Activated CD8-positive, alpha-beta memory T cell treated with anti-CD3 and anti-CD28 coated beads, Interleukin-2, amount 10 ng/mL, durations not matched to agents 7 days and 5 days (primary cell): ENCODE measurements around the gene PHOSPHO2. TPM values are rescaled to one million over a fixed set of nuclear protein-coding genes. Genes with fewer than 3 reads are reported as not detected.

ENCODE experiments used
- ATAC-seq: fragments of 150-1000 bp; cut with Tn5 transposase; one replicate; pipeline ENCODE4 v1.10.0; 2021; ENCODE audit warnings: moderate library complexity
- CTCF ChIA-PET: fragments of 350-600 bp; sonication (Branson Sonifier 250); formaldehyde crosslinking; loops from one replicate; lab custom pipeline; 2021; ENCODE audit warnings: antibody characterized with exemption; lab: Charles Lee
- DNase-seq: peaks from one replicate; pipeline ENCODE4 v3.0.0-alpha.2; 2020
- H3K27ac Mint-ChIP-seq: one replicate; pipeline ENCODE4 v1.8.0; 2021; ENCODE audit warnings: mild to moderate bottlenecking, mixed read lengths
- H3K27me3 Mint-ChIP-seq: one replicate; pipeline ENCODE4 v1.8.0; 2021; ENCODE audit warnings: mixed read lengths
- H3K36me3 Mint-ChIP-seq: one replicate; pipeline ENCODE4 v1.8.0; 2021; ENCODE audit warnings: mild to moderate bottlenecking, mixed read lengths
- H3K4me1 Mint-ChIP-seq: one replicate; pipeline ENCODE4 v1.8.0; 2021; ENCODE audit warnings: mixed read lengths
- H3K4me3 Mint-ChIP-seq: one replicate; pipeline ENCODE4 v1.8.0; 2021; ENCODE audit warnings: mild to moderate bottlenecking, moderate library complexity, mixed read lengths
- H3K9me3 Mint-ChIP-seq: one replicate; pipeline ENCODE4 v1.8.0; 2022; ENCODE audit warnings: low read depth, mixed read lengths
- total RNA-seq, 2 experiments: library from RNA; stranded (reverse); gene quantifications; one replicate each; pipeline ENCODE4 v1.2.3, GENCODE V29; 2021

Gene PHOSPHO2
- total RNA-seq, 2 experiments from 2014 or later, result 4.1 to 5.9 TPM

DNA sequence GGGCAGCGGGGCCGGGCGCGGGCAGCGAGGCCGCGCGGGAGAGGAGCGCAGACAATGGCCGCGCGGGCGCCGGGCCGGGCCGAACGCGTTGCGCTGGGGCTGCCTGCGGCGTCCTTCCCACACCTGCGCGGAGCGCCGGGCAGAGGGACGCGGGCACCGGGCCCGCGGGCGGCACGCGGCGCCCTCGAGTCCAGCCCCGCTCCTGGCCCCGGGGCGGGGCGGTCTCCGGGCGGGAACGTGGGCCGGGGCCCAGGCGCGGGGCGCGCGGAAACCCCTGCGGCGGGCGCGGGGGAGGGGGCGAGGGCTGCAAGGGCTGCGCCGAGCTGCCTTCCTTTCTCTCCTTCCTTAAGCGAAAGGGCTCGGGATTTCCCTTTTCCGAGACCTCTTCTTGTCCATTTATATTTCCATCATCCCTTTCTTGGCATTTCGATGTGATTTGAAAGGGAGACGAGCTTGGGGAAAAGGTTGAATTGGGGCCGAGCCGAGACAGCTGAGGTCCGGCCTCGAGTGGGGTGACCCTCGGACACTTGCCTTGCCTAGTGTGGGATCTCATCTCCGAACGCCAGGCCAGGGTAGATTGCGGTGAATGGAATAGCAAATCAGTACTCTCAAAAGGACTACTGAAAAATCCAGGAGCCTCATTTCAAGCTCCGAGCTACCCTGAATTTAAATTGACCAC, 40.0 kb downstream of the PHOSPHO2 start:
- Mint-ChIP-seq H3K27me3 (peaks cover 12% of the 10 kb centered on the region), H3K27ac (no peak overlapping the region), H3K4me3 (peak overlapping the region; percentile 68), H3K36me3 (peaks cover 5% of the 10 kb centered on the region), H3K4me1 (peaks cover 34% of the 10 kb centered on the region), H3K9me3 (no peaks in the 10 kb centered on the region)
- CTCF ChIA-PET, result interaction anchor here (0.9 kb wide), 2 partner anchors 36 to 41 kb away, joined by 3 read pairs; no protein-coding TSS in a partner anchor
- ATAC-seq (peak; percentile 66), DNase-seq (peak; percentile 39)

DNA sequence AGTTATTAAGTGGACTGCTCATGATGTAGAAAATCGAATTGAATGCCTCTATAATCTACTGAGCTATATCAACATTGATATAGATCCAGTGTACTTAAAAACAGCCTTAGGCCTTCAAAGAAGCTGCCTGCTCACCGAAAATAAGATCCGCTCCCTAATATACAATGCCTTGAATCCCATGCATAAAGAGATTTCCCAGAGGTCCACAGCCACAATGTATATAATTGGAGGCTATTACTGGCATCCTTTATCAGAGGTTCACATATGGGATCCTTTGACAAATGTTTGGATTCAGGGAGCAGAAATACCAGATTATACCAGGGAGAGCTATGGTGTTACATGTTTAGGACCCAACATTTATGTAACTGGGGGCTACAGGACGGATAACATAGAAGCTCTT, 41.4 kb downstream of the PHOSPHO2 start:
- Mint-ChIP-seq H3K4me3 (peak overlapping the region; percentile 35), H3K27me3 (peaks cover 12% of the 10 kb centered on the region), H3K36me3 (peaks cover 9% of the 10 kb centered on the region), H3K9me3 (no peaks in the 10 kb centered on the region), H3K4me1 (peaks cover 36% of the 10 kb centered on the region), H3K27ac (no peak overlapping the region)
- DNase-seq, result no peak
- no peak for ATAC-seq
- CTCF ChIA-PET, result interaction anchor here (0.8 to 1.1 kb wide), 3 partner anchors 19 to 196 kb away, joined by 3 read pairs; no protein-coding TSS in a partner anchor

DNA sequence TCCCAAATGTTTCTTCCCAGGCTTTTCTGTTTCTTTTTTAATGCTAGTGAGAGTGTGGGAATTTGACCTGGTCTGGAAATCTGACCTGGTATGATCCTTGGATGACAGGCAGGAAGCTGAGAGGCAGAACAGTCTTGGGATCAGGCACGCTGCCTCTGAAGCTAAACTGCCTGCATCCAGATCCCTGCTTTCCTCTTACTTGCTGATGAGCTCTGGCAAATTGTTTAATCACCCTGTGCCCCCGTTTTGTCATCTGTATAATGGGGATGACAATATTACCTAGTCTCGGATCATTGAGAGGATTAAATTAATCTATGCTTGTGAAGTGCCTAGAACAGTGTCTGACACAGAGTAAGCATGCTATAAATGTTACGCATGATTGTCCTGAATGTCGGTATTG, 42.6 kb downstream of the PHOSPHO2 start:
- Mint-ChIP-seq H3K9me3 (no peaks in the 10 kb centered on the region), H3K36me3 (peaks cover 9% of the 10 kb centered on the region), H3K27me3 (peaks cover 12% of the 10 kb centered on the region), H3K4me1 (peaks cover 40% of the 10 kb centered on the region), H3K4me3 (no peak overlapping the region), H3K27ac (no peak overlapping the region)
- ATAC-seq (no peak), DNase-seq (no peak)
- CTCF ChIA-PET, result no interaction called here

DNA sequence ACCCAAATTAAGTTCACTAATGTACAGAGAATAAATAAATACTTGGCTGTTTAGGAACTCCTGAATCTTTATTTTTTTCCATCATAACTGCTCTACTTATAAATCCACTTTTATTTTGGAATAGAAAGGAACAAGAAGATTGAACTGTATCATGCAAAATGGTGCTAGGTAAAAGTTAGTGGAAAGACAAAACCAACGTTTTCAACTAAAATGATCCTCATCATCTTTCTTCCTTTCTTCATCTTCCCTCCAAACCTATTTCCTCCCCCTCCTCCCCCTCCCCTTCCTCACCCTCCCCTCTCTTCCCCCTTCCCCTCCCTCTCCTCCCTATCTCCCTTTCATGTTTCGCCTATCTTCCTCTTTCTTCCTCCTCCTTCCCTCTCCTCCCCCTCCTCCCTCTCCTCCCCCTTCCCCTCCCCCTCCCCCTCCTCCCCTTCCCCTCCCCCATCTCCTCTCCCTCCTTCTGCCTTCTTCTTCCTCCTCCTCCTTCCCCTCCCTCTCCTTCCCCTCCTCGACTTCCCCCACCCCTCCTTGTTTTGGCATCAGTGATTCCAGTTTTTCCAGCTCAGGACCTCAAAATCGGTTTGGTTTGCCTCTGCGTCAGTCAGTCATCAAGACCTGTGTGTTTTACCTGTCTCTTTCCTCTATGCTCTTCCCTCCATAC, 44.4 kb downstream of the PHOSPHO2 start:
- H3K36me3 Mint-ChIP-seq, result peaks cover 15% of the 10 kb centered on the region
- ATAC-seq (no peak), DNase-seq (no peak)
- H3K27me3 Mint-ChIP-seq, result no peaks in the 10 kb centered on the region
- H3K4me3 Mint-ChIP-seq, result no peak overlapping the region
- H3K9me3 Mint-ChIP-seq, result no peaks in the 10 kb centered on the region
- CTCF ChIA-PET, result no interaction called here
- no peak overlapping the region for H3K27ac Mint-ChIP-seq
- H3K4me1 Mint-ChIP-seq, result peaks cover 27% of the 10 kb centered on the region

DNA sequence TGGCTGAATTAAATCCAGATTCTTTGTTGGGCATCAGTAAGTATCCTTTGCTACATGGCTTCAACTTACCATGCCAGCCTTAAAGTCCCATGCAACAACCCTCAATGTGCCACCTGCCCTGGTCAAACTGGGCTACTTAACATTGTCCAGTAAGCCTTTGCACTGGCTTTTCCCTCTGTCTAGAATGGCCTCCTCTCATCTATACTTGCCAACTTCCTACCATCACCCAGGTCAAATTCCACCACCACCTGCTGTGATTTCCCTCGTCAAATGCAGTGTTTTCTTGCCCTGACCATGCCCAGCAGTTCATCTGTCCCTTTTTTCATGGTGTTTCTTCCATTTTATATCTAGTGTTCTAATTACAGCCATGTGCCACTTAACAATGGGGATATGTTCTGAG, 45.1 kb downstream of the PHOSPHO2 start:
- CTCF ChIA-PET, result no interaction called here

DNA sequence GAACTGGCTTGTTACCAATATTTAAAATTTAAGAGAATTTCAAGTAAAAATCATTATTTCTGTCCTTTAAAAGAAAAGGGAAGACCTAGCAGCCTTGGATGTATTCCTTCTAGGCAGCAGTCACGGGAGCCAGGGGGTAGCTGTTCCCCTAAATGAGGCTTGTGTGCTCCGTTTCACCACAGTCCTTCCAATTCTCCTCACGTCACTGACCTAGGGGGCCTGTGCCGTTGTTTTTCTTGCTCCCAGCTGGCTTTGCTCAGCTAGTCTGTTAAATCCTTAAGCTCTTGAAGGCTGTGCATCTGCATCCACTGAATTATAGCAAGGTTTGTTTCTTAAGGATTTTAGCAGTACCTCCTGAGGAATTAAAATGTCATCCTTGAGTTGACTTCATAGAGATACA, 49.3 kb downstream of the PHOSPHO2 start:
- Mint-ChIP-seq H3K9me3 (no peaks in the 10 kb centered on the region), H3K4me3 (no peak overlapping the region), H3K4me1 (peaks cover 8% of the 10 kb centered on the region), H3K27me3 (no peaks in the 10 kb centered on the region), H3K36me3 (peaks cover 23% of the 10 kb centered on the region), H3K27ac (no peak overlapping the region)
- ATAC-seq (no peak), DNase-seq (no peak)
- CTCF ChIA-PET, result interaction anchor here (1.2 to 1.7 kb wide), 3 partner anchors 20 to 24 kb away, joined by 3 to 4 read pairs (median 4); no protein-coding TSS in a partner anchor

More for the DNA sequence above, 45.1 kb downstream of the PHOSPHO2 start:
- Mint-ChIP-seq H3K36me3 (peaks cover 19% of the 10 kb centered on the region), H3K4me1 (peaks cover 27% of the 10 kb centered on the region), H3K27ac (no peak overlapping the region), H3K27me3 (no peaks in the 10 kb centered on the region), H3K4me3 (no peak overlapping the region), H3K9me3 (no peaks in the 10 kb centered on the region)
- DNase-seq (no peak), ATAC-seq (no peak)

DNA sequence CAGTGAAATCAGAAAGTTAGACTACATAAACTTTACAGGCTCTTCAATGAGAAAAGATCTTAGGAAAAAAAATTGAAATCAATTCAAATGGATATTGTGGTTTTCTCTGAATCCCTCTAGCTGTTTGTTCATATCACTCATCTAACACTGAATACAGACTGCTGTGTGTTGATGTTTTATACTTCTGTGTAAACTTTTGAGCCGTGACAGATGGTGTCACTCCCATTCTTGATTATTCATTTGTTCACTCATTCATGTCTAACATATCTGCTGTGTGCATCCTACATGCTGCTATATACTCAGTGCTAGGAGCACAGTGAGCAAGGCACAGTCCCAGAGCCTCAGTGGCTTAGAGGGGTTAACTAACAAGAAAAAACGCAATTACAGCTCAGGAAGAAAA, 52.0 kb downstream of the PHOSPHO2 start:
- no peaks in the 10 kb centered on the region for H3K9me3 Mint-ChIP-seq
- H3K4me1 Mint-ChIP-seq, result peaks cover 2% of the 10 kb centered on the region
- CTCF ChIA-PET, result no interaction called here
- H3K27ac Mint-ChIP-seq, result no peak overlapping the region
- H3K4me3 Mint-ChIP-seq, result no peak overlapping the region
- no peak for DNase-seq
- H3K36me3 Mint-ChIP-seq, result peaks cover 24% of the 10 kb centered on the region
- no peaks in the 10 kb centered on the region for H3K27me3 Mint-ChIP-seq
- ATAC-seq, result no peak

DNA sequence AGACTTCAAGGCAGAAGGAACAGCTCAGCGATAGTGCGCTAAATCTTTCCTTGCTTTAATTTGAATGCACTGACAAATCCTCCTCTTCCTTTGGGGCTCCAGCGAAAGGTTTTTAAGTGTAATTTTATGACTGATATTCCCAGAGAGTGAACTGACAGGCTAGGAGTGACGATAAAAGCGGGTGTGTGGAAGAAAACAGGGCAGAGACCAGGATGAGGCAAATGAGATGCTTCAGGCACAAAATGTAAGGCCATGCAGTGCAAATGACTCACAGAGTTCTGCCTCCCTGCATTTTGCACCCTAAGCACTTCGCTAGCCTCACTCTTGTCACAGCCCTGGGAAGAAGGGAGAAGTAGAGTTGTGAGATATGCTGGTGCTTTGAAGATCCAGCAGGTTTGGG, 54.0 kb downstream of the PHOSPHO2 start:
- ATAC-seq, result no peak
- DNase-seq, result no peak
- Mint-ChIP-seq H3K4me3 (no peak overlapping the region), H3K36me3 (peaks cover 18% of the 10 kb centered on the region), H3K9me3 (no peaks in the 10 kb centered on the region), H3K27me3 (no peaks in the 10 kb centered on the region), H3K27ac (no peak overlapping the region), H3K4me1 (no peaks in the 10 kb centered on the region)
- CTCF ChIA-PET, result no interaction called here

Other genes starting within 250 kb of the PHOSPHO2 start
- gene BBS5, start 215.0 kb upstream of the PHOSPHO2 start, total RNA-seq, result 1 to 10 TPM; 1.3 to 1.9 TPM
- gene KLHL41, start 184.8 kb upstream of the PHOSPHO2 start, total RNA-seq, result under 1 TPM in 1 of 2 experiments, not detected in 1; 0.12 TPM
- gene FASTKD1, start 120.6 kb upstream of the PHOSPHO2 start, total RNA-seq, result 10 to 100 TPM; 45.2 to 48.9 TPM
- 10 to 100 TPM; 55.5 to 56.7 TPM for gene PPIG, start 110.1 kb upstream of the PHOSPHO2 start, total RNA-seq
- gene CFAP210, start 64 bp upstream of the PHOSPHO2 start, total RNA-seq, result not detected
- gene KLHL23, start 39.4 kb downstream of the PHOSPHO2 start, total RNA-seq, result 10 to 100 TPM; 10.2 to 11.5 TPM
- gene SSB, start 104.4 kb downstream of the PHOSPHO2 start, total RNA-seq, result 10 to 100 TPM; 88.2 to 88.9 TPM
- gene METTL5, start 130.4 kb downstream of the PHOSPHO2 start, total RNA-seq, result 10 to 100 TPM; 62.7 to 68.5 TPM
- 10 to 100 TPM; 21.3 to 23.2 TPM for gene UBR3, start 133.0 kb downstream of the PHOSPHO2 start, total RNA-seq